SH-SY5Y (cell line): ENCODE results near the gene SPATA32.

ENCODE experiments used
- GATA2 ChIP-seq: IDR thresholded peaks from 2 replicates; pipeline ENCODE4 v1.6.1; 2011; ENCODE audit warnings: mild to moderate bottlenecking, low read depth, low read length
- GATA3 ChIP-seq: IDR thresholded peaks from 2 replicates; pipeline ENCODE4 v1.6.1; 2011; ENCODE audit warnings: low read depth, mild to moderate bottlenecking, low read length, moderate library complexity

- TF ChIP-seq GATA3 (no peak), GATA2 (no peak)
Observed at GRCh38 chr17:45225964-45226530, 35.8 kb downstream of the SPATA32 start.
